ENCODE results near the gene NOL6.

DNA sequence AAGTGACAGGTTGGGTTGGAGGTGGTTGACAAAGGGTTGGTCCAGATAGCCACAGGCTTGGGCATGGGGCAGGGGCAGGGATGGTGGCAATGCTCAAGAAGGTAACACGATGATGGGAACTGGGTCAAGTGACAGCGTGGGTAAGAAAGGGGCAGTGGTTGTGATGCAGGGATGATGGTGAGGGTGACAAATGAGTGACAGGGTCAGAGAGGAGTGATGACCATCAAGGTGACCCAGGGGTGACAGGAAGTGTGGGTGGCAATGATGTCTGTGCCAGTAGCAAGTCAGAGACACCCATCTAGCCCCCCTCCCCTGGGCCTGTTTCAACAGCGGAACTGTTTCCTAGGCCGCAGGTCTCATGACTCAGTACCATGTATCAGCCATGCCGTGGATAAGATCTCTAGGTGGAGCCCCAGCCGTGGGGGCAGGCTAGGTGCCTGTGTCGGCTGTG, 46.9 kb downstream of the NOL6 start:
- TF ChIP-seq, protein P1, sequence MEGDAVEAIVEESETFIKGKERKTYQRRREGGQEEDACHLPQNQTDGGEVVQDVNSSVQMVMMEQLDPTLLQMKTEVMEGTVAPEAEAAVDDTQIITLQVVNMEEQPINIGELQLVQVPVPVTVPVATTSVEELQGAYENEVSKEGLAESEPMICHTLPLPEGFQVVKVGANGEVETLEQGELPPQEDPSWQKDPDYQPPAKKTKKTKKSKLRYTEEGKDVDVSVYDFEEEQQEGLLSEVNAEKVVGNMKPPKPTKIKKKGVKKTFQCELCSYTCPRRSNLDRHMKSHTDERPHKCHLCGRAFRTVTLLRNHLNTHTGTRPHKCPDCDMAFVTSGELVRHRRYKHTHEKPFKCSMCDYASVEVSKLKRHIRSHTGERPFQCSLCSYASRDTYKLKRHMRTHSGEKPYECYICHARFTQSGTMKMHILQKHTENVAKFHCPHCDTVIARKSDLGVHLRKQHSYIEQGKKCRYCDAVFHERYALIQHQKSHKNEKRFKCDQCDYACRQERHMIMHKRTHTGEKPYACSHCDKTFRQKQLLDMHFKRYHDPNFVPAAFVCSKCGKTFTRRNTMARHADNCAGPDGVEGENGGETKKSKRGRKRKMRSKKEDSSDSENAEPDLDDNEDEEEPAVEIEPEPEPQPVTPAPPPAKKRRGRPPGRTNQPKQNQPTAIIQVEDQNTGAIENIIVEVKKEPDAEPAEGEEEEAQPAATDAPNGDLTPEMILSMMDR (IDR thresholded peaks at IDR 0.05; ENCODE audit: insufficient read depth, low read depth, low read length), result no peak
- no peak for TF ChIP-seq EZH2 (IDR thresholded peaks at IDR 0.05; ENCODE audit: insufficient read depth, low read length)
